Measurements from ENCODE around the gene PLCD4.

GRCh38 chr2:218566296-218566695, 41.4 kb upstream of the PLCD4 start:
- TF ChIP-seq EZH2 (IDR thresholded peaks at IDR 0.05; ENCODE audit: borderline replicate concordance, control insufficient read depth, low read depth, low read length) (no peak), POLR2A (IDR thresholded peaks at IDR 0.05; ENCODE audit: low read depth, low read length) (no peak), SMC3 (IDR thresholded peaks at IDR 0.05; ENCODE audit: borderline replicate concordance, low read length) (no peak), YY1 (IDR thresholded peaks at IDR 0.05; ENCODE audit: low read depth, low read length) (no peak), MEF2A (IDR thresholded peaks at IDR 0.05; ENCODE audit: insufficient read depth, low read depth, low read length) (no peak), TCF7 (IDR thresholded peaks at IDR 0.05; ENCODE audit: borderline replicate concordance) (no peak), CTCF (IDR thresholded peaks at IDR 0.05 in 2 of 3, conservative IDR thresholded peaks at IDR 0.05 in 1 of 3; ENCODE audit: control insufficient read depth in 2 of 3, extremely low read depth in 1 of 3, insufficient read depth in 1 of 3, low read depth in 3 of 3, low read length in 3 of 3) (no peak)

Measured in GM12878 (cell line).